IPS DF 6.9 (cell line): ENCODE data around the gene PRICKLE2.

ENCODE experiments used
- DNase-seq: peaks from one replicate; pipeline ENCODE4 v3.0.0-alpha.2; 2013; ENCODE audit warnings: low read depth, low spot score
- H3K27ac ChIP-seq: one replicate; pipeline ENCODE4 v1.5.1; 2013; ENCODE audit warnings: low read length, control low read depth
- H3K27me3 ChIP-seq: 2 replicates; pipeline ENCODE4 v1.6.1; 2013; ENCODE audit warnings: mild to moderate bottlenecking, low read length; ENCODE audit not compliant: control insufficient read depth, insufficient read depth
- H3K36me3 ChIP-seq: 2 replicates; pipeline ENCODE4 v1.6.1; 2013; ENCODE audit warnings: low read length; ENCODE audit not compliant: control insufficient read depth, insufficient read depth
- H3K4me1 ChIP-seq: 2 replicates; pipeline ENCODE4 v1.6.1; 2013; ENCODE audit warnings: low read length; ENCODE audit not compliant: control insufficient read depth, insufficient read depth
- H3K4me3 ChIP-seq: 2 replicates; pipeline ENCODE4 v1.5.1; 2013; ENCODE audit warnings: mild to moderate bottlenecking, low read length
- H3K9me3 ChIP-seq: 2 replicates; pipeline ENCODE4 v1.6.1; 2013; ENCODE audit warnings: low read length, inconsistent platforms; ENCODE audit not compliant: control insufficient read depth, insufficient read depth
- WGBS: extraction: QIAGEN DNeasy Blood & Tissue Kit; methylation state at CpG from one replicate; pipeline ENCODE4 v1.1.7; 2013; ENCODE audit warnings: mixed read lengths, missing lambda C conversion rate; ENCODE audit not compliant: insufficient read length, insufficient coverage; 5-methylcytosine and 5-hydroxymethylcytosine counted together

Gene PRICKLE2

DNA sequence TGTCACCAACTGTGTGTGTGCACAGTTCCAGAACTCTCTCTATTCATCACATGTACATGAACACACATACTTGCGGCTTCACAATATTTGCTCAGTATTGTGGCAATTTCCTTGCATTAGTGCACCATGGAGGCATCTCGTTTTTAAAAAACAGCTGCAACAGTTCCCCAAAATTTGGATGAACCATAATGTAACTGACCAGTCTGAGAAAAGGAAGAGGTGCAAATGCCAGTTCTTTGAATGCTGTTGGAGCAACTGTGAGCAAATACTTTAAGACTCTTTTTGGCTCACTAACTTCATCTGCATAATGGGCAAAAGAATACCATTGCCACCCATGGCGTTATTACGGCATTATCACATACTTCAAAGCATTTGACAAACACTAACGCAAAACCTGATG, 163.6 kb downstream of the PRICKLE2 start:
- Histone ChIP-seq H3K4me3 (no peak overlapping the region), H3K27ac (no peak overlapping the region), H3K27me3 (no peaks in the 10 kb centered on the region), H3K4me1 (peaks cover 4% of the 10 kb centered on the region; the same call in 1 of the 2 replicates), H3K9me3 (no peaks in the 10 kb centered on the region), H3K36me3 (no peaks in the 10 kb centered on the region)
- no peak for DNase-seq
- no CpG with 5 or more reads among the region's 5 CpGs for WGBS

DNA sequence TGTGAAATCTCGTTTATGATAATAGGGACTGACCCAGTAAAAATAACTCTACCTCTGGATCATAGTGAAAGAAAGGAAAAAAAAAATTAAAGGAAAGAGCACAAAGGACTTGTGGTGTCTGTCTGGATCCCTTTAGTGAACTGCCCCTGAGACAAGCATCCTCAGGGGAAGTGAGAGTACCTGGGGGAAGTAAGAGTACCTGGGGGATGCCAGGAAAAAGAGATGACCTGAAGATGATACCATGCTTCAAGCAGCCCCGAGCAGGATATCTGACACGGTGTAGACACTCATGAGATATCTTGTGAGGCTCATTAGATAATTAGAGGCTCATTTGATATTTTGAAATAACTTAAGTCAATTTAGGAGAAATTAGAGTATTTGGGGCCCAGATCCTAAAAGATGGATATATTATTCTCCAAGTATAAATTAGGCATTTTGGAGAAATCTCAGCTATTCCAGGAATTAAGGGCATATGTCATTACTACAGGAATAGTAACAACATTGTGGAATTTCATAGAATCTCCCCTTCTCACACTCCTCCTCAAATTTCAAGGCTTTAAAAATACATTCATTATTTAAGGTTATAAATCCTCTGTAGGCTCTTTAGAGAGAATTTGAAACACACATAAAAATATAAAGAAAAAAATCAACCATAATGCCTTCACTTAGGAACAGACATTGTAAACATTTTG, 165.6 kb downstream of the PRICKLE2 start:
- Histone ChIP-seq H3K4me3 (no peak overlapping the region), H3K4me1 (peaks cover 4% of the 10 kb centered on the region; the same call in 1 of the 2 replicates), H3K27ac (no peak overlapping the region), H3K9me3 (no peaks in the 10 kb centered on the region), H3K36me3 (no peaks in the 10 kb centered on the region), H3K27me3 (no peaks in the 10 kb centered on the region)
- WGBS: no CpG with 5 or more reads among the region's 3 CpGs
- no peak for DNase-seq

DNA sequence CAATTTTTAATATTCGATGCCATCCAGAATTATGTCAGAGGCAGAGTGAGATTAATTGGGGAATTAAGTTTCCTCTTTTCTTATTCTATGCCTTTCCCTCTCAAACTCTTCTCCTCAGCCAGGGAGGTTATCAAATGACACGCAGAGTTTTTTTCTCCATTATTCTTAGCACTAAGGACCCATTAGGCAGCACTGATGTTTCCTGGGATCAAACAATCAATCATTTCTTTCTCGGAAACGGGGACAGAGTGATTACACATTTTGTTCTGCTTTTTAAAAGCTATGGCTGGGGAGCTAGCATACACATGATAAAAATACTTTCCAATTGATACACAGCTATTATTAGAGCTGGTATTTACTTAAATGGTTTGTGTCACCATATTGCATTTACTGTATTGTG, 166.7 kb downstream of the PRICKLE2 start:
- no peak overlapping the region for H3K4me3 ChIP-seq
- H3K27ac ChIP-seq: no peak overlapping the region
- H3K36me3 ChIP-seq: no peaks in the 10 kb centered on the region
- no peaks in the 10 kb centered on the region for H3K9me3 ChIP-seq
- no peaks in the 10 kb centered on the region; the same call in 1 of the 2 replicates for H3K4me1 ChIP-seq
- no peak for DNase-seq
- H3K27me3 ChIP-seq: no peaks in the 10 kb centered on the region
- no CpG with 5 or more reads among the region's 4 CpGs for WGBS

DNA sequence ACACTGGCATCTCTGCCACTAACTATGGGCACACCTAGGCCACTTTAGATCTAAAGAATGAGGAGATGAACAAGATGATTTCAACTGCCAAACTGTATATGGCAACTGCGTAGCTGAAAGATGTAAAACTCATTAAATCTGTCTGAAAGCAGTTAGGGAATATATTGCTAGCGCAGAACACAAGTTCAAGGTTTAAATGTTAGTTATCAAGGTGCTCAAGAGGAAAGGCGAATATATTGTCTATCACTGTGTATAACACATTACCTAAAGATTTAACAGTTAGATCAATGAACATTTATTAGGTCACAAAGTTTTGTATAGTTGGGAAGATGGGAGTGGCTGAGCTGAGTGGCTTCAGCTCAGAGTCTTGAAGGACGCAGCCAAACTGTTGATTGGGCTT, 168.0 kb downstream of the PRICKLE2 start:
- no peak for DNase-seq
- H3K4me1 ChIP-seq: no peaks in the 10 kb centered on the region
- no peaks in the 10 kb centered on the region for H3K36me3 ChIP-seq
- H3K9me3 ChIP-seq: no peaks in the 10 kb centered on the region
- no peaks in the 10 kb centered on the region for H3K27me3 ChIP-seq
- no peak overlapping the region for H3K4me3 ChIP-seq
- no peak overlapping the region for H3K27ac ChIP-seq
- no CpG with 5 or more reads among the region's 4 CpGs for WGBS

DNA sequence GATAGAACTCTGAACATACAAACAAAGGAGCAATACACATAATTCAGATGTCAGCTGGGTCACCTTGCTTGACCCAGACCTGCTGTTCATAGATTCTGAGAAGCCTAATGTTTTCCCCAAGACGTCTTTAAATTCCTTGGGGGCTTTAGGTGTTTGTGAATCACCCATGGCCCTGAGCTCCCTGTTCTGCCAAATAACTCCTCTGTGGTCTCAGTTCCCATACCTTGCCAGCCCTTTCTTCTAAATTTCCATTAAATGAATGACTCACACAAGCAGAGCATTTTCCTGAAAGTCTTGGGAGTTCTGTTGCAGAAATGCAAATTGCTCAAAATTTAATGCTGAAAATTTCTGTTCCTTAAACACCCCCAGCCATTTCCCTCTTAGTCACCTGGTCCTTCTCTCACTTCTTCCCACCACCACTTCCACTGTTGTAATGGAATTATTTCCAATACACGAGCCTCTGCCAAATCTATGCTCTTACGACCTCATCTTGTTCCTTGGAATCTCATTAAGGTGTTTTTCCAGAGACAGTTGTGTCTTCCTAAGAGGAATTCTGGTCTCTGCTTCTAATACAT, 168.6 kb downstream of the PRICKLE2 start:
- no CpG with 5 or more reads among the region's 3 CpGs for WGBS
- no peak for DNase-seq
- Histone ChIP-seq H3K36me3 (no peaks in the 10 kb centered on the region), H3K27ac (no peak overlapping the region), H3K4me3 (no peak overlapping the region), H3K9me3 (no peaks in the 10 kb centered on the region), H3K4me1 (no peaks in the 10 kb centered on the region), H3K27me3 (no peaks in the 10 kb centered on the region)

DNA sequence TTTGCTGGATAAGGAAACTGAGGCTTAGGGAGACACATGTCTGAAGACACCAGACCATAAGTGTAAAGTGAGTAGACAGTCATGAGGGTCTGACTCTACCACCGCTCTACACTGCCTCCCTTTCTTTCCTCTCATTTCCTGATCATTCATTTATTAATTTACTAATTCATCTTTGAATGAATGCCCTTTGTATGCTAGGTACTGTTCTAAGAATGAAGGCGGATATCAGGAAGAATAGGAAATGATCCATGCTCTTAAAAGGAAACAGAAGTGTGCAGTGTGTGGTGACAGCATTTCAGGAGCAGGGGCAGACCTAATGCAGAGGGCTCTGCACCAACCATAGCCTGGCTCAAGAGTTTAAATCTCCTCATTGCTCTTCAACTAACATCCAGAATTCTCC, 170.2 kb downstream of the PRICKLE2 start:
- no CpG with 5 or more reads among the region's 2 CpGs for WGBS
- no peak for DNase-seq
- no peak overlapping the region for H3K27ac ChIP-seq
- H3K4me3 ChIP-seq: no peak overlapping the region
- no peaks in the 10 kb centered on the region for H3K27me3 ChIP-seq
- H3K36me3 ChIP-seq: no peaks in the 10 kb centered on the region
- H3K9me3 ChIP-seq: no peaks in the 10 kb centered on the region
- no peaks in the 10 kb centered on the region for H3K4me1 ChIP-seq

DNA sequence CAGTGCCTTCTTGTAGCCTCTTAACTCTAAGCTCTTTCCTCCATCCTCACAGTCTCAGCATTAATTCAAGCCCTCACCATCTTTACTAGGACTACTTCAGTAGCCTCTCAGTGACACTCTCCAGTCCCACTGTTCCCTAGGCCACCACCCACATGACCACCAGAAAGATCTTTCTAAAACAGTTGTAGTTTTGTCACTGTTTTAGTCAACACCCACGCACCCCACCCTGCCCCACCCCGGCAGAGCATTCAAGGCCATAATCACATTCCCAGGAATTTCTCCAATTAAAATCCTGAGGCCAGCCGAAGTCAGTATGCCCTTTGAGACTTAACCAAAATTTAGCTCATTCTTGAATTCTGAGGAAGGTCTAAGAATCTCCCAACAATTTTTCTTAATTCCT, 170.8 kb downstream of the PRICKLE2 start:
- H3K36me3 ChIP-seq: no peaks in the 10 kb centered on the region
- WGBS: no CpG with 5 or more reads among the region's 3 CpGs
- no peak for DNase-seq
- no peak overlapping the region for H3K27ac ChIP-seq
- no peaks in the 10 kb centered on the region for H3K4me1 ChIP-seq
- H3K4me3 ChIP-seq: no peak overlapping the region
- H3K9me3 ChIP-seq: no peaks in the 10 kb centered on the region
- H3K27me3 ChIP-seq: no peaks in the 10 kb centered on the region

DNA sequence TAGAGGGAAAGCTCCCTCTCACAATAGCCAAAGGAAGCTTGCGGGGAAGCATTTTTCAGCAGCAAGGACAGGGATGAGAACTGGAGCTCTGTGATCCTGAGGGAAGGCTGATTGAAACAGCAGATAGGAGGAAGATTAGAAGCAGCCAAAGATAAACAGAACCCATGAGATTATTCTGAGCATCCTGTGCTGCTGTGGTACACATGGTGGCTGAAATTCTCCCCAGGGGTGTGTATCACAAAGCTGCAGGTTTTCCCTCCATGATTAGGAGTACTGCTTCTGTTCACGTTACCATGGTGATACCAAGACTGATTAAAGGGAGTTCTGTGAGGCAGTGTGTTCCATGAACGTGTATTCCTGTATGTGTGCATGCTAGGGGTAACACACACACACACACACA, 171.7 kb downstream of the PRICKLE2 start:
- no peaks in the 10 kb centered on the region for H3K4me1 ChIP-seq
- no peak for DNase-seq
- H3K4me3 ChIP-seq: no peak overlapping the region
- no CpG with 5 or more reads among the region's 3 CpGs for WGBS
- no peaks in the 10 kb centered on the region for H3K9me3 ChIP-seq
- no peaks in the 10 kb centered on the region for H3K27me3 ChIP-seq
- H3K36me3 ChIP-seq: no peaks in the 10 kb centered on the region
- H3K27ac ChIP-seq: no peak overlapping the region

DNA sequence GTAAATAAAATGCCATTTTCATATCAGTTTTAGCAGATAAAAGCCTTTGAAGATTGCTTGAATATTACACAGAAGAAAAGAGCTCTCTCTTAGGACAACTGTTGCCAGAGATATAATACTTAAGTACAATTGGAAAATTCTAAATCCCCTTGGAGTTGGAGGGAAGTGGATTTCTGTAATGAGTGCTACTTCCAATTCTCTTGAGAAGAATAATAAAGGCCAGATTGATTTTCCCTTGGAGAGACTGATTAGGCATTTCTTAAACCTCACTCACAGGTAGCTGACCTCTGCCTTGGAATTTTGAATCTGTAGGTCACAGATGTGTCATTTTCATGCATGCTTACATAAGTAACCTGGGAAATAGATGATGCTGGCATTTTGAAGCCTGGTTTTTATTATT, 172.1 kb downstream of the PRICKLE2 start:
- Histone ChIP-seq H3K4me1 (no peaks in the 10 kb centered on the region), H3K9me3 (no peaks in the 10 kb centered on the region), H3K27me3 (no peaks in the 10 kb centered on the region), H3K27ac (no peak overlapping the region), H3K4me3 (no peak overlapping the region), H3K36me3 (no peaks in the 10 kb centered on the region)
- no peak for DNase-seq

DNA sequence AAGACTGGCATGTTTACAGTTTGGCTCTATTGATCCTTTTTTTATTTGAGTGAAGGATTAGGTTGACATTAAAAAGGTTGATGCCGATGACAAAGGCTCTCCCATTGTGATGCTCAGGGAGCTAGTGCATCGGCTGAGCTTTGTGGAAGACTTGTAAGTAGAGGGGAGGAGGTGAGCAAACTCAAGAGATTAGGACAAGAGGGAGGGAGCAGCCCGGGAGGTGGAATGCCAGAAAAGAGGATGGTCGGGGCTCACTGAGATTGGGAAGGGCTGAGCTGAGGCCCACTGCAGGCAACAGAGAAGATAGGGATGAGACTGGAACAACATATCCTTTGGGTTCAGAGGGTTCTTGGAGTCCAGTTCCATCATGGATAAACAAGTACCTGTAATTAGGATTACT, 175.4 kb downstream of the PRICKLE2 start:
- Histone ChIP-seq H3K9me3 (no peaks in the 10 kb centered on the region), H3K27me3 (no peaks in the 10 kb centered on the region), H3K27ac (no peak overlapping the region), H3K4me3 (no peak overlapping the region), H3K36me3 (no peaks in the 10 kb centered on the region), H3K4me1 (no peaks in the 10 kb centered on the region)
- WGBS: no CpG with 5 or more reads among the region's 4 CpGs
- DNase-seq: no peak

DNA sequence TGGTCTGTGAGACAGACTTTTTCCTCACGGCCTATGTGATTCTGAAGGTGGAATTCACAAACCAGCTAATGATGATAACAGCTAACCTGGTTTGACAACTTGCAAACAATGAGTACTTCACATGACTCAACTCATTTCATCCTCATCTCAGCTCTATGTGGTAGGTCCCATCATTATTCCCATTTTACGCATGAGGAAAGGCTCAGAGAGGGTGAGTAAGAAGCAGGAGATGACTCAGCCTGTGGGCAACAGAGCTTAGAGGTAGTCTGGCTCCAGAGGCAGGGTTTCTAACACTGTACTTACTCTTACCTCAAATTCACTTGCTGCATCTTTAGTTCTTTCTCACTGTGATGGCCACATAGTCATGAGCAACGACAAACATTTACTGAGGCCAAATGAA, 176.1 kb downstream of the PRICKLE2 start:
- WGBS: no CpG with 5 or more reads among the region's 3 CpGs

More for the DNA sequence above, 176.1 kb downstream of the PRICKLE2 start:
- Histone ChIP-seq H3K27me3 (no peaks in the 10 kb centered on the region), H3K27ac (no peak overlapping the region), H3K9me3 (no peaks in the 10 kb centered on the region), H3K4me3 (no peak overlapping the region), H3K36me3 (no peaks in the 10 kb centered on the region), H3K4me1 (no peaks in the 10 kb centered on the region)
- no peak for DNase-seq
